Astrocyte (in vitro differentiated cells and primary cell): ENCODE measurements around the gene RAD51B.

ENCODE experiments used
- CTCF ChIP-seq: IDR thresholded peaks from 2 replicates; pipeline ENCODE4 v1.5.1; 2011; ENCODE audit warnings: low read depth, mild to moderate bottlenecking, inconsistent platforms, low read length, moderate library complexity; ENCODE audit not compliant: insufficient read depth
- EZH2 ChIP-seq: IDR thresholded peaks from 2 replicates; pipeline ENCODE4 v1.6.1; 2012; ENCODE audit warnings: mild to moderate bottlenecking, low read length, inconsistent platforms; ENCODE audit not compliant: insufficient read depth

DNA sequence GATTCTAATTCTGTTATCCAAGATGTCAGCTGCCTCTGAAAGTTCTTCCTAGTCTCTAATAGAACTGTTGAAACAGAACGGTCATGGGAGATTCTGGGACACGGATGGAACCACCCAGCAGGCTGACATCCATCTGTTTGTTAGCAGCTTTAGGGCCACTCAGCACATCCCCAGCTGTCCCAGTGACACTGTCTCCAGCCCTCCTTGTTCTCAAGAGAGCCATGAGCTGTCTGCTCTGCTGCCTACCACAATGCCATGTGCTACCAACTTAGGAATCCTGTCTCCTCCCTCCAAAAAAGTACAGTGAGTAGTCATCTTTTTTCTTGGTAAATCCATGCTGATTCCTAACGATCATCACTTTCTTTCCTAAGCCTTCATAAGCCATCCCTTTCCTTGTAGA, 842.8 kb downstream of the RAD51B start:
- TF ChIP-seq CTCF (no peak), EZH2 (no peak)
